HG03521 (cell line): ENCODE results near the gene CCPG1.
"Not testable (repeated sequence)": the region's sequence is repeated elsewhere in the genome, so short reads cannot be mapped to it uniquely, and the experiment has no call there.

Experiments used
- ATAC-seq: cut with Tn5 transposase; IDR thresholded peaks from one replicate; pipeline ENCODE4 v1.9.1; 2021; ENCODE audit warnings: mild to moderate bottlenecking, moderate library complexity; ENCODE audit not compliant: unreplicated experiment

CCPG1 gene, protein sequence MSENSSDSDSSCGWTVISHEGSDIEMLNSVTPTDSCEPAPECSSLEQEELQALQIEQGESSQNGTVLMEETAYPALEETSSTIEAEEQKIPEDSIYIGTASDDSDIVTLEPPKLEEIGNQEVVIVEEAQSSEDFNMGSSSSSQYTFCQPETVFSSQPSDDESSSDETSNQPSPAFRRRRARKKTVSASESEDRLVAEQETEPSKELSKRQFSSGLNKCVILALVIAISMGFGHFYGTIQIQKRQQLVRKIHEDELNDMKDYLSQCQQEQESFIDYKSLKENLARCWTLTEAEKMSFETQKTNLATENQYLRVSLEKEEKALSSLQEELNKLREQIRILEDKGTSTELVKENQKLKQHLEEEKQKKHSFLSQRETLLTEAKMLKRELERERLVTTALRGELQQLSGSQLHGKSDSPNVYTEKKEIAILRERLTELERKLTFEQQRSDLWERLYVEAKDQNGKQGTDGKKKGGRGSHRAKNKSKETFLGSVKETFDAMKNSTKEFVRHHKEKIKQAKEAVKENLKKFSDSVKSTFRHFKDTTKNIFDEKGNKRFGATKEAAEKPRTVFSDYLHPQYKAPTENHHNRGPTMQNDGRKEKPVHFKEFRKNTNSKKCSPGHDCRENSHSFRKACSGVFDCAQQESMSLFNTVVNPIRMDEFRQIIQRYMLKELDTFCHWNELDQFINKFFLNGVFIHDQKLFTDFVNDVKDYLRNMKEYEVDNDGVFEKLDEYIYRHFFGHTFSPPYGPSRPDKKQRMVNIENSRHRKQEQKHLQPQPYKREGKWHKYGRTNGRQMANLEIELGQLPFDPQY

GRCh38 chr15:55408012-55408928 is at the start of gene CCPG1, which contains the start of gene PIERCE2:
CCPG1 (minus strand) TSS chr15:55408359; CDS start chr15:55389424, 18,935 bp downstream.
PIERCE2 (plus strand) TSS chr15:55408495; CDS start chr15:55408769, 274 bp downstream.
- peak; percentile 92 for ATAC-seq

GRCh38 chr15:55457401-55458022 is 49.4 kb upstream of the CCPG1 start:
- no peak for ATAC-seq

DNA sequence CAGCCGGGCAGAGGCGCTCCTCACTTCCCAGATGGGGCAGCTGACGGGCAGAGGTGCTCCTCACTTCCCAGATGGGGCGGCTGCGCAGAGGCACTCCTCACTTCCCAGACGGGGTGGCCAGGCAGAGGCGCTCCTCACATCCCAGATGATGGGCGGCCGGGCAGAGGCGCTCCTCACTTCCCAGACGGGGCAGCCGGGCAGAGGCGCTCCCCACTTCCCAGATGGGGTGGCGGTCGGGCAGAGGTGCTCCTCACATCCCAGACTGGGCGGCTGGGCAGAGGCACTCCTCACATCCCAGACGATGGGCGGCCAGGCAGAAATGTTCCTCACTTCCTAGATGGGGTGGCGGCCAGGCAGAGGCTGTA is 38.9 kb upstream of the CCPG1 start:
- ATAC-seq = not testable (repeated sequence)

DNA sequence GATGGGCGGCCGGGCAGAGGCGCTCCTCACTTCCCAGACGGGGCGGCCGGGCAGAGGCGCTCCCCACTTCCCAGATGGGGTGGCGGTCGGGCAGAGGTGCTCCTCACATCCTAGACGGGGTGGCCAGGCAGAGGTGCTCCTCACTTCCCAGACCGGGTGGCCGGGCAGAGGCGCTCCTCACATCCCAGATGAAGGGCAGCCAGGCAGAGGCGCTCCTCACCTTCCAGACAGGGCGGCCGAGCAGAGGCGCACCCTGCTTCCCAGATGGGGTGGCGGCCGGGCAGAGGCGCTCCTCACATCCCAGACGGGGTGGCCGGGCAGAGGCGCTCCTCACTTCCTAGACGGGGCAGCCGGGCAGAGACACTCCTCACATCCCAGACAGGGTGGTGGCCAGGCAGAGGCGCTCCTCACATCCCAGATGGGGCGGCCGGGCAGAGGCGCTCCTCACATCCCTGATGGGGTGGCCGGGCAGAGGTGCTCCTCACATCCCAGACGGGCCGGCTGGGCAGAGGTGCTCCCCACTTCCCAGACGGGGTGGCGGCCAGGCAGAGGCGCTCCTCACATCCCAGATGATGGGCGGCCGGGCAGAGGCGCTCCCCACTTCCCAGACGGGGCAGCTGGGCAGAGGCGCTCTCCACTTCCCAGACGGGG is 38.3 kb upstream of the CCPG1 start:
- ATAC-seq = not testable (repeated sequence)

DNA sequence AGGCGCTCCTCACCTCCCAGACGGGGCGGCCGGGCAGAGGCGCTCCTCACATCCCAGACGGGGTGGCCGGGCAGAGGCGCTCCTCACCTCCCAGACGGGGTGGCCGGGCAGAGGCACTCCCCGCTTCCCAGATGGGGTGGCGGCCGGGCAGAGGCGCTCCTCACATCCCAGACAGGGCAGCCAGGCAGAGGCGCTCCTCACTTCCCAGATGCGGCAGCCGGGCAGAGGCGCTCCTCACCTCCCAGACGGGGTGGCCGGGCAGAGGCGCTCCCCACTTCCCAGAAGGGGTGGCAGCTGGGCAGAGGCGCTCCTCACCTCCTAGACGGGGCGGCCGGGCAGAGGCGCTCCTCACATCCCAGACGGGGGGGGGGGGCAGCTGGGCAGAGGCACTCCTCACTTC is 37.8 kb upstream of the CCPG1 start:
- not testable (repeated sequence) for ATAC-seq

DNA sequence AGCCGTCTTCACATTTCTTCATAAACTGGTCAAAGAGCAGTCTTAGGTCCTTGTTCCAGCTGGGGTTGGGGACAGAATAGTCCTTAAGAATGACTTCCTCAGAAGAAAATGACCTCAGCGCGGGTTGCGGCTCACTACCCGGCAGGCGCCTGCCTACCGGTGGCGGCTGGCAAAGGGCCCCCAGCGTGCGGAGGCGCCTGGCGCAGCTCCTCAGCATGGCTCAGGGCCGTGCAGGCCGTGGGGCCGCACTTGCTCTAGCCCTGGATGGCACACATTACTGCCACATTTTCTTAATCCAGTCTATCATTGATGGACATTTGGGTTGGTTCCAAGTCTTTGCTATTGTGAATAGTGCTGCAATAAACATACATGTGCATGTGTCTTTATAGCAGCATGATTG is 35.0 kb upstream of the CCPG1 start:
- ATAC-seq = not testable (repeated sequence)

DNA sequence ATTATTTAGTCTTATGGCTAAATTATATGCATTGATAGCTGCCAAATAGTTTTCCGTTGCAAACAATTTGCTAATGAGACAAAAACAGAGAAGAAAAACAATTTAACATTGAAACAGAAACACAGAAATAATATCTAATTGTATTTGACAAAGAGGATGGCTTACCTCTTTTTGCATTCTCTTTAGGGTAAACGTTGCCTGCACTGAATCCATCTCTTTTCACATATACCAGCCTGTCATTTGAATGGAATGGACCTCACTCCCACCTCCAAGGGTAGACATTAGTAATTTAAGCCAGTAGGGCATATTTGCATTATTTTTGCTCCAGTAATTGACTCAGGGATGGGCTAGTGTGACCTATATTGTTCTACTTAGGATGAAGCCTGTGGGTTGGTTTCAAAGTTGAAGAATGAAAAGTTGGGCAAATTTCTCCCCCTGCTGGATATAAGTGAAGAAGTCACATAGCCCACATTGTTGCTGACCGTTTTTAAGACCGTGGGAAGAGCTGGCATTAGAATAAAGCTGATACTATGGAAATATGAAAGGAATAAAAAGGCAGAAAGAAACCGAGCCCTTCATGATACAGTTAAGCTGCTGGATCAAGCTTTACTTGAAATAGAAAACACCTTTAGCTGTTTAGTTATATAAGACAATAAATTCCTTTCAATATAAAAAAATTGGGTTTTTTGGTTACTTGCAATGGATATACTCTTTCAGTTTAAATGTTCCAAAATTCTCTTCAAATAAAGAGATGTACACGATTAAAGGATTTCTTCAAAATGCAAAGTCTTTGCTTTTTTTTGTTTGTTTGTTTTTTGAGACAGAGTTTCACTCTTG is 27.0 kb upstream of the CCPG1 start:
- no peak for ATAC-seq

- no peak for ATAC-seq
These were observed 13.9 kb upstream of the CCPG1 start for GRCh38 chr15:55422089-55422488.

- ATAC-seq = no peak
These were observed 12.2 kb upstream of the CCPG1 start for GRCh38 chr15:55420171-55420866.

- ATAC-seq = not testable (repeated sequence)
These were observed 9.5 kb upstream of the CCPG1 start for GRCh38 chr15:55417678-55418077.

DNA sequence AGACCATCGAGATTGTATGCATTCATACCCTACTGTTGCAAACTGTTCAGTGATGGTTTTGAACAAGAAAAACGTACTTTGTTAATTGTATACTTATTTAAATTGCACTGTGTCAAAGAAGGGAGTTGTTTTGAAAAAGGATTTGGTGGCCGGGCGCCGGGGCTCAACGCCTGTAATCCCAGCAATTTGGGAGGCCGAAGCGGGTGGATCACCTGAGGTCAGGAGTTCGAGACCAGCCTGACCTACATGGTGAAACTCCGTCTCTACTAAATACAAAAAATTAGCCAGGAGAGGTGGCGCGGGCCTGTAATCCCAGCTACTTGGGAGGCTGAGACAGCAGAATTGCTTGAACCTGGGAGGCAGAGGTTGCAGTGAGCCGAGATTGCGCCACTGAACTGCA is 817 bp upstream of the CCPG1 start:
- ATAC-seq = not testable (repeated sequence)

DNA sequence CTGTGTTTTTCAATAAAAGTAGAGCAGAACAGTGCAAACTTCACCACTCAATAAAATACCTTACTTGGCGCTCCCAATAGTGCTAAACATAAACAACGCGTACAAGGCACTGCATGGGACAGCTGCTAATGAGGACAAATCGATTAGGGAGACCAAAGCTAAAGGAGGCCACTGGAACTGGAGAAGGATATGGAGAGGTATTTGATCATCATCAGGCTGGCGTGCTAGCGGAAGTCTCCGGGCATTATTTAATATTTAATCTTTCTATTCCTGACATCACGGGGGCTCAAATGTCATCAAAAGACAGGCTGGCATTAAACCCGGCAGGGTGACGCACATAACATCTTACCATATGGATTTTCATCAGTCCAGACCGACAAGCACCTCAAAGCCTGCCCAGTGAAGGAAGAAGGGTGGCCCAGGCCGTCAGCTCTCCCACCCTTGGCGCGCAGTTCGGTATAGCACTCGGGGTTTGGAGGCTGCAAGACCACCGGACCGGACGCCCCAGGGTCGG is 604 bp downstream of the CCPG1 start:
- ATAC-seq = peak; percentile 12

DNA sequence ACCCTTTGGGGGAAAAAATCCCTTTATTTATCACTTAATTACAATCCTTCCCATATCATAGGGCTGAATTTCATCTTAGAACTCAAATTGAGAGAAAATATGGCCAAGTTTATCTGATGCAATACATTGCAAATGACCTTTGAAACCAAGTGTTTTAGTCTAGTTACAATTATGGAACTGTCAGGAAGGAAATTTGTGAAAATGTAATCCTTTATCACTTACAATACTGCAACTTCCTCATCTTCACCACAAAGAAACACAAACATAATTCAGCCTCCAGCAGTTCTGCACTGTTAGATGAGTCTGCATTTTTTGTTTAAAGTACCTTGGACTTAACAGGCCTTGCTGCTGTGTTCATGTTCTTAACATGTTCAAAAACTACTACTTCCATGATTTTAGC is 4.6 kb downstream of the CCPG1 start:
- no peak for ATAC-seq

GRCh38 chr15:55402707-55403106 is 5.5 kb downstream of the CCPG1 start:
- ATAC-seq = no peak

GRCh38 chr15:55401786-55402246 is 6.3 kb downstream of the CCPG1 start:
- ATAC-seq = no peak

DNA sequence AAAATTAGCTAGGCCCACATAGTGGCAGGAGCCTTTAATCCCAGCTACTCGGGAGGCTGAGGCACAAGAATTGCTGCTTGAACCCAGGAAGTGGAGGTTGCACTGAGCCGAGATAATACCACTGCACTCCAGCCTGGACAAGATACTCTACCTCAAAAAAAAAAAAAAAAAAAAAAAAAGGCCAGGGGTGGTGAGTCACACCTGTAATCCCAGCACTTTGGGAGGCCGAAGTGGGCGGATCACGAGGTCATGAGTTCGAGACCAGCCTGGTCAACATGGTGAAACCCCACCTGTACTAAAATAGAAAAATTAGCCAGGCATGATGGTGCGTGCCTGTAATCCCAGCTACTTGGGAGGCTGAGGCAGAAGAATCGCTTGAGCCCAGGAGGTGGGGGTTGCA is 8.1 kb downstream of the CCPG1 start:
- ATAC-seq = not testable (repeated sequence)

DNA sequence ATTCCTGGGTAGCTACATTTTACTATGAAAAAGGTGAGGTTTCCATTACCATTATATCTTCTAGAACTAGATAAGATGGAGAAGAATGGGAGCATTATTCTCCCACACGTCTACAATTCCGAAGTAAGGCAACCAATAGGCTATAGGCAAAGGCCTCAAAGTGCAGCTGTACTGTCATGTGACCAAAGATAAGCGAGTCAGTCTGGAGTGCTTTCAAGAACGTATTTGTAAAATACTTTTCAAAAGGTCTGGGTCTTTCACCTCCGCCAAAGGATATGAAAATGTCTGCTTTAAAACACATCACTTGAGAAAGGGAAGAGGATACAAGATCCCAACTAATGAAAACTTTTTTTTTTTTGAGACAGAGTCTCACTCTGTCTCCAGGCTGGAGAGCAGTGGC is 9.9 kb downstream of the CCPG1 start:
- ATAC-seq = no peak

- ATAC-seq = no peak
These were observed 13.5 kb downstream of the CCPG1 start for GRCh38 chr15:55394694-55395093.
